Brain pericyte (primary cell): ENCODE results near the gene PGK1.
"Not testable (repeated sequence)": the region's sequence is repeated elsewhere in the genome, so short reads cannot be mapped to it uniquely, and the experiment has no call there.

Source experiments
- DNase-seq: peaks from one replicate; pipeline ENCODE4 v3.0.0-alpha.2; 2012; ENCODE audit warnings: low read depth, low spot score

Gene PGK1

DNA sequence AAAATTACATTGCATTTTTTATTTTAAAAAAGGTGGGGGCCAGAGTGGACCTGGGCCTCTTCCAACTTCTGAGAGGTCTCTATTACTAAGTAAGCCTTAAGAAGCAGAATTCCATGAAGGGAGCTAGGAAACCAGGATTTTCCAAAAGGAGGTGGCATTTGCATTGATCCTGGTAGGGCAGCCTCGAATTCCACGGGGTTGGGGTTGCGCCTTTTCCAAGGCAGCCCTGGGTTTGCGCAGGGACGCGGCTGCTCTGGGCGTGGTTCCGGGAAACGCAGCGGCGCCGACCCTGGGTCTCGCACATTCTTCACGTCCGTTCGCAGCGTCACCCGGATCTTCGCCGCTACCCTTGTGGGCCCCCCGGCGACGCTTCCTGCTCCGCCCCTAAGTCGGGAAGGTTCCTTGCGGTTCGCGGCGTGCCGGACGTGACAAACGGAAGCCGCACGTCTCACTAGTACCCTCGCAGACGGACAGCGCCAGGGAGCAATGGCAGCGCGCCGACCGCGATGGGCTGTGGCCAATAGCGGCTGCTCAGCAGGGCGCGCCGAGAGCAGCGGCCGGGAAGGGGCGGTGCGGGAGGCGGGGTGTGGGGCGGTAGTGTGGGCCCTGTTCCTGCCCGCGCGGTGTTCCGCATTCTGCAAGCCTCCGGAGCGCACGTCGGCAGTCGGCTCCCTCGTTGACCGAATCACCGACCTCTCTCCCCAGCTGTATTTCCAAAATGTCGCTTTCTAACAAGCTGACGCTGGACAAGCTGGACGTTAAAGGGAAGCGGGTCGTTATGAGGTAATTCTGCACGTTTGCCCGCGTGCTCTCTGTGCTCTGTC, at the start of gene PGK1:
PGK1 (plus strand) TSS at position 626 of the 824 bp plus-strand sequence; CDS start at position 719, 93 bp downstream.
- DNase-seq: peak; percentile 92

DNA sequence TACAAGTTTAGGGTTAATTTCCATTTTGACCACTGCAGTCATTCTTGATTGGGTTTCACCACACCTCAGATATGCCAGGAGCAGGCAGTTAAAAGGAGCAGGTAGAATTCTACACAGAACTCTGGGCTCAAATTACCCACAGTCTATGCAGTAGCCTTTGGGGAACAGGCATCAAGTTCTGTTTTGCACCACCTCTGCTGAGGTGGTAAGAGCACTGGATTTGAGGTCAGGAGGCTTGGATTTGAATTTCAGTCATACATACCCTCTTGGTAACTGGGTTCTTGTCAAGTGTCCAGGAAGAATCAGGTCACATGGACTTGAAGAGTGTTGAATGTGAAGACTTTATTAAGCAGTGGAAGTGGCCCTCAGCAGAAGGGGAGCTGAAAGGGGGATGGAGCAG, 40.4 kb upstream of the PGK1 start:
- DNase-seq: no peak

DNA sequence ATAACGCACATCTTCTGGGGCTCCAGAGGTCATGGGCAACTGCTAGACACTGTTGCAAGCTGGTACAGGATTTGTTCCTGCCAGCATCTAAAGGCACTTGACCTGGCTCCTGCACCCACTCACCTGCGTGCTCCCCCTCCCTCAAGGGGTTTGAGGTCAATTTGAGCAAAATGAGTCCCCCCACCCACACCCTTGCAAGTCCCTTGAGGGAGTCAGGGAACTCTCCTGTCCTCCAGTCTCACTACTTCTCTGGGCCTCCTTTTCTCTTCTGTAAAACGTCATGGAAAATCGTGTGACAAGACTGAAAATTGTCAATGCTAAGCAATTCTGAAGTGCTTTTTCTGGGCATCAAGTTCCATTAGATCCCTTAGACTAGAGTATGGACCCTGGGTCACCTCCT, 39.9 kb upstream of the PGK1 start:
- no peak for DNase-seq

DNA sequence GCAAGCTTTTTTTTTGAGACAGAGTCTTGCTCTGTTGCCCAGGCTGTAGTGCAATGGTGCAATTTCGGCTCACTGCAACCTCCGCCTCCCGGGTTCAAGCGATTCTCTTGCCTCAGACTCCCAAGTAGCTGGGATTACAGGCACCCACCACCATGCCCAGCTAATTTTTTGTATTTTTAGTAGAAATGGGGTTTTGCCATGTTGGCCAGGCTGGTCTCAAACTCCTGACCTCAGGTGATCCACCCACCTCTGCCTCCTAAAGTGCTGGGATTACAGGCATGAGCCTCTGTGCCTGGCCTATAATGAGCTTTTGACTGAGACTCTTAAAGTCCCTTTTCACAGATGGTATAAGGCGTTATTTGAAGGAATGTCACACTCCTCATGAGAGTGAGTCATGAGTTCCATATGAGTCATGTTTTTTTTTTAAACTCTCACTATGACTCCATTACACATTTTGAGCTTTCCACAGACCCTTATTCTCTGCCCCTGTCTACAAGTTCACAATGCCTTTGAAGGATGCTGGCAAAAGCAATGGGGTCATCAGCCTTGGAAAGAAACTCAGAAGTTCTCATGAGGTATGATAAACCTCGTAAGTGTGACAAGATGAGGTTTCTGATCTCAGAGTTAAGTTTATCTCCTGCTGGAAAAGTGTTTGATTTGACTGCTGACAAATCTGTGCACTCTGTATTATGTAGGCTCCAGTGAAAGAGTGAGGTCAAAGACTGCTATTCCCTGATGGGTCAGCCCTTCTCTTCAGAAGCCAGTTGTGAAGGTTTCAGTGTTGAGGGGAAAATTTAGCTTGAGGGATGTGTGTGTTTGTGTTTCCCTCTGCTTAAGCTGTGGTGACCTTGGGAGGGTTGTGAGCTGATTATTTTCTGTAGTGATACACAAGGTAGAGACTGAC, 39.1 kb upstream of the PGK1 start:
- peak; percentile 3 for DNase-seq

DNA sequence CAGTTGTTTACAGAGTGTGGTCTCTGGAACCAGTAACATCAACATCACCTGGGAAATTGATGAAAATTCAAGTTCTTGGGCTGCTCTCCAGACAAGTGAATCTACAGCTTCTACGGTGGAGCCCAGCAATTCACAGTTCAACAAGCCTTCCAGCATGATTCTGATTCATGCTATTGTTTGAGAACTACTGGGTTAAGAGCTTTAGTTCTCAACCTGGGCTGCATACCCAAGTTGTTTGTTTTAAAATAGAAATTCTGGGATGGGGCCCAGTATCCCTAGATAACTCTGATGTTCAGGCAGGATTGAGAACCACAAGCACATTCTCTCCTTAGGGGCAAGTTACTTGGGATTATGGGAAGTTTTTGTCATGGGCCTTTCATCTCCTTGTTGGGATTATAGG, 37.9 kb upstream of the PGK1 start:
- DNase-seq: no peak

DNA sequence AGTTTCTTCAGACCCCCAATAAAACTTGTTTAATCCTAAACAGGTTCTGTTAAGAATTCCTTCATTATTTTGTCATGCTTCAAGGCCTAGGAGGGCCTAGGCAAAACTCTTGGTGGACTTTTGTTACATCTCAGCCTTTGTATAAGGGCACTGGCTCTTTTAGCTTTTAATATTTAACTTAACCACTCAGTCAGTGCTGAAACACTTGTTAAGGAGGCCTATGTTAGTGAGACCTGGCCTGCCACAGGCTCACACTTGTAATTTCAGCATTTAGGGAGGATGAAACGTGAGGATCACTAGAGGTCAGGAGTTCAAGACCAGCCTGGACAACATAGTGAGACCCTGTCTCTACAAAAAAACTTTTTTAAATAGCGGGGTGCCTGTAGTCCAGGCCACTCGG, 32.7 kb upstream of the PGK1 start:
- DNase-seq: no peak

DNA sequence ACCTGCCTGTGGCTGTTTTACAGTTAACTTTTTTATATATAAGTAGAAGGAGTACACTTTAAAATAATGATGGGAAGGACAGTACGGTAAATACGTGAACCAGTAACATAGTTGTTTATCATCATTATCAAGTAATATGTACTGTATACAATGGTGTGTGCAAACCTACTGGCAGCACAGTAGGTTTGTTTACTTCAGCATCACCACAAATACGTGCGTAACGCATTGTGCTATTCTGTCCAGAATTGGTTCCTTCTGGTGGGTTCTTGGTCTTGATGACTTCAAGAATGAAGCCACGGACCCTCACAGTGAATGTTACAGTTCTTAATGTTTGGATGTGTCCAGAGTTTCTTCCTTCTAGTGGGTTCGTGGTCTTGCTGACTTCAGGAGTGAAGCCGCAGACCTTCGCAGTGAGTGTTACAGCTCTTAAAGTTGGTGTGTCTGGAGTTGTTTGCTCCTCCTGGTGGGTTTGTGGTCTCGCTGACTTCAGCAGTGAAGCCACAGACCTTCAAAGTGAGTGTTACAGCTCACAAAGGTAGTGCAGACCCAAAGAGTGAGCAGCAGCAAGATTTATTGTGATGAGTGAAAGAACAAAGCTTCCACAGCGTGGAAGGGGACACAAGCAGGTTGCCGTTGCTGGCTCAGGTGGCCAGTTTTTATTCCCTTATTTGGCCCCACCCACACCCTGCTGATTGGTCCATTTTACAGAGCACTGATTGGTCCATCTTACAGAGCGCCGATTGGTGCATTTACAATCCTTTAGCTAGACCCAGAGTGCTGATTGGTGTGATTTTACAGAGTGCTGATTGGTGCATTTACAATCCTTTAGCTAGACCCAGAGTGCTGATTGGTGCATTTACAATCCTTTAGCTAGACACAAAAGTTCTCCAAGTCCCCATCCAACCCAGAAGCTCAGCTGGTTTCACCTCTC, 30.6 kb upstream of the PGK1 start:
- not testable (repeated sequence) for DNase-seq

DNA sequence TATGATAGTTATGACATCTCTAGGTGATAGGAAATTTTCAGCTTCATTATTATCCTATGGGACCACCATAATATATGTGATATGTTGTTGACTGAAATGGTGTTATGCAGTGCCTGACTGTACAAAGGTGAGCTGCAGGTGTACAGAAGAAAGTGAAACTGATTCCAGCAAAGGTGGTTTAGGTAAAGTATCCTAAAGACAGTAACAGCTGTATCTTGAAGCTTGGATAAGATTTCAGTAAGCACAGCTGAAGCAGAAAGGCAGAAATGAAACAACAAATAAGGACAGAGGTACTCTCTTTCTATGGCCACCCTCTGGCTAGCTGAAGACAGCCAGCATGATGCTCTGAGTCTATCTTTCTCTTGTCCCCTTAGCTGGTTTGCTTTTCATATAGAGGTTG, 30.0 kb upstream of the PGK1 start:
- no peak for DNase-seq

DNA sequence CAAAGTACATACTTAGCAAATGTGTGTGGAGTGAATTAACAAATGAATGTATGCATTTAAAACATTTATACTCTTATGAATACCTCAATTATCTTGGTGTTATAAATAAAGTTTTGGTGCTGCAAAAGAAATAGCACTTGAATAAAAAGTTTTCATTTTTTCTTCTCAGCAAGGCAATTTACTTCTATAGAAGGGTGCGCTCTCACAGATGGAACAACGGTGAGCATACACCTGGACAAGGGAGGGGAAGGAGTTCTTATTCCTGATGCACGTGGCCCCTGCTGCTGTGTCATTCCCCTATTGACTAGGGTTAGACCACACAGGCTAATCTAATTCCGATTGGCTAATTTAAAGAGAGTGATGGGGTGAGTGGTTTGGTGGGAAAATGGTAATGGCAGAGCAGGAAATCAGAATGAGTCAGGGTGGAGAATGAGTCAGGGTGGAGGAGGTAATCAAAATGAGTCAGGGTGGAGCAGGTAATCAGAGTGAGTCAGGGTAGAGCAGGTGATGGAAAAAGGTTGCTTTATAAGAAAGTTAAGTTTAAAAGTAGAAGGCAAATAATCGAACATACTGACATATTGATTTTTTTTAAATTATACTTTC, 28.2 kb upstream of the PGK1 start:
- DNase-seq: no peak

DNA sequence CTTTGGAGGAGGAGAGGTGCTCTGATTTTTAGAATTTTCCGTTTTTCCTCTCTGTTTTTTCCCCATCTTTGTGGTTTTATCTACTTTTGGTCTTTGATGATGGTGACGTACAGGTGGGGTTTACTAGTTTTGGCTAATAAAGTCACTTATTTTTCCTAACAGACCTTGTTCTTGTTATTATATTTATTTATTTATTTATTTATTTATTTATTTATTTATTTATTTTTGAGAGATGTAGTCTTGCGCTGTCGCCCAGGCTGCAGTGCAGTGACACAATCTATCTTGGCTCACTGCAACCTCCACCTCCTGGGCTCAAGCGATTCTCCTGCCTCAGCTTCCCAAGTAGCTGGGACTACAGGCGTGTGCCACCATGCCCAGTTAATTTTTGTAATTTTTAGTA, 22.6 kb upstream of the PGK1 start:
- not testable (repeated sequence) for DNase-seq

DNA sequence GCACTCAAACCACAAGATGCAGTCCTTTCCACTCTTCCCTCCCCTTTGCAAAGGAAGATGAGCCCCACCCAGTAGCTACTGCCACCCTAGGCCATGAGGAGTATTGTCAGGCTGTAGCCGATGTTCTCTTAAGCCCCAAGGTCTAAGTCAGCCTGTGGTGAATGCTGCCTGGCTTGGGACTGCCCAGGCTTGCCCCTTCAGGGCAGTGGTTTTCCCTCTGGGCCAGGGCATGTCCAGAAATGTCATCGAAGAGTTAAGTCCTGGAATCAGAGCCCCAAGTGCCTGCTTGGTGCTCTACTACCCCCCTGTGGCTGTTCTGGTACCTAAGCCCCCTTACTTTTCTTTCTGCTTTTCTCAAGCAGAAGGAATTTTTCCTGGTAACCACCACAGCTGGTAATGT, 11.8 kb upstream of the PGK1 start:
- DNase-seq: no peak

DNA sequence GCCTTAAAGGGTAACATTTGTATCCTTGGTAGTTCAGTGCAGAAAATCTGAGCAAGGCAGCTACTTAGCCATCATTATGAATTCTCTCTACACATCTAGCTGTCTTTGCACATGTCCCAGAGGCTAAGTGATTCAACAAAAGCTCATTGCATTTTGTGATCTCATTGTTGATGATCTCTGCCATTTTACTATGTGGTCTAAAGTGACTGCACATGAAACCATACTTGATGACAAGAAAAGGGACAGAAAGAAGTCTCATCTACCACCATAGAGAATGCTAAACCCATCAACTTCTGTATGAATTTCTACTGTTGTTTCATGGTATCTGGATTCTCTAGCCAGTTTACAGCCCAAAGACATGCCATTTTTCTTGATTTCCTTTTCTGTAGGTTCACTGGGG, 5.9 kb upstream of the PGK1 start:
- no peak for DNase-seq

DNA sequence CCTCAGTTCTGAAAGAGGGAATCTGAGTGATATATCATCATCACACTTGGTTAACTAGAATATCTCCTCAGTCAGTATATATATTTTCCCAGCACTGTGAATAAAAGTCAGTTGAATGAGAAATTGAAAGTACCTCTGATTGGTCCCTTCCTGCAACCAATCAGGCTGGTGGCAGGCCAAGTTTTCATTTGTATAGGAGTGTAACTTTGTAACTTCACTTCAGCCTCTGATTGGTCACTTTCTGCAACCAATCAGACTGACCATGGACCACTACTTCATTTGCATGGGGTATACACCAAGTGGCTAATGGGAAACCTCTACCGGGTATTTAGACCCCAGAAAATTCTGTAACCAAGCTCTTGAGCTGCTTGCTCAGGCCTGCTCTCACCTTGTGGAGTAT, 2.0 kb upstream of the PGK1 start:
- no peak for DNase-seq

DNA sequence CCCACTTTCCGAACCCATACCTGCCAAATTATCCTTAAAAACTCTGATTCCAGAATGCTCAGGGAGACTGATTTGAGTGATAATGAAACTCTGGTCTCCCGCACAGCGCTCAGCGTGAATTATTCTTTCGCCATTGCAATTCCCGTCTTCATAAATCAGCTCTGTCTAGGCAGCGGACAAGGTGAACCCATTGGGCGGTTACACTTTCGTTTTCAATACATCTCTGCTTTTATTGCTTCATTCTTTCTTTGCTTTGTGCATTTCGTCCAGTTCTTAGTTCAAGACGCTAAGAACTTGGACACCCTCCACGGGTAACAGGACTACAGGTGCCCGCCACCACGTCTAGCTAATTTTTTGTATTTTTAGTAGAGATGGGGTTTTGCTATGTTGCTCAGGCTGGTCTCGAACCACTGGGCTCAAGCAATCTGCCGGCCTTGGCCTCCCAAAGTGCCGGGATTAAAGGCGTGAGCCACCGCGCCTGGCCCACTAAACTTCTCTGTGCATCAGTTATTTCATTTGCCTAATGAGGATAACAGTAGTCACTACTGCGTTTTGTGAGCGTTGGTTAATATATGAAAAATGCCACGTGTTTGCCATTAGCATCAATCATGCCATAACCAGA, 936 bp upstream of the PGK1 start:
- no peak for DNase-seq

DNA sequence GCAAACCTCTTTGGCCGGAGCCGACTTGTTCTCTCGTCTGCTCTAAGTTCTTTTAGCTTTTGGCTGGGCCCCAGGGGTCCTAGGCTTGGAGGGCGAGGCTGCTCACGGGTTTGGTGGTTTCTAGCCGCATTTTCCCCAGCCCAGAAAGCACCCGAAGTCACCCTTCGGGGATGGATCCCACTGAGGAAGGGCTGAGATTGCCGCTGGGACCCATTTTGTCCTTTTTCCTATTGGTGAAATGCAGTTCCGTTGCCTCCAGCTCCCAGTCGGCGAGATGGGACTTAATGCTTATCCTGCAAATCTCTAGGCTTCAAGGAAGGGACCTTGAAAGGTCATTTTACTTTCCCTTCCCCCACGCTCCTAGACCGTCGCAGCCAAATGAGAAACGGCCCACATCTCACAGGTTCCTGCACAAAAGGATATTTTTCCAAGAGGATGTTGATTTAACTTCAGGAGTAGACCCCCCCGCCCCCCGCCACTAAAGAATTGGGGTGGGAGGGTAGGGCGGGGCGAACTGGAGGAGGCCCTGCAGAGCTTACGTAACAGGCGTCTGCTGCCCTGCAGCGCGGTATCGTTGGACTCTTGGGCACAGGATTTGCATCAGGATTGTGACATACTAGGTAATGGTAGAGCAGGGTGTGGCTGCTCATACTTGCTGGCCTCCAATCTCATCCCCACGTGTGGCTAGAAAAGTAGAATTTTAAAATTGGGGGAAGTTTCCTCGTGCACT, 564 bp downstream of the PGK1 start:
- no peak for DNase-seq

DNA sequence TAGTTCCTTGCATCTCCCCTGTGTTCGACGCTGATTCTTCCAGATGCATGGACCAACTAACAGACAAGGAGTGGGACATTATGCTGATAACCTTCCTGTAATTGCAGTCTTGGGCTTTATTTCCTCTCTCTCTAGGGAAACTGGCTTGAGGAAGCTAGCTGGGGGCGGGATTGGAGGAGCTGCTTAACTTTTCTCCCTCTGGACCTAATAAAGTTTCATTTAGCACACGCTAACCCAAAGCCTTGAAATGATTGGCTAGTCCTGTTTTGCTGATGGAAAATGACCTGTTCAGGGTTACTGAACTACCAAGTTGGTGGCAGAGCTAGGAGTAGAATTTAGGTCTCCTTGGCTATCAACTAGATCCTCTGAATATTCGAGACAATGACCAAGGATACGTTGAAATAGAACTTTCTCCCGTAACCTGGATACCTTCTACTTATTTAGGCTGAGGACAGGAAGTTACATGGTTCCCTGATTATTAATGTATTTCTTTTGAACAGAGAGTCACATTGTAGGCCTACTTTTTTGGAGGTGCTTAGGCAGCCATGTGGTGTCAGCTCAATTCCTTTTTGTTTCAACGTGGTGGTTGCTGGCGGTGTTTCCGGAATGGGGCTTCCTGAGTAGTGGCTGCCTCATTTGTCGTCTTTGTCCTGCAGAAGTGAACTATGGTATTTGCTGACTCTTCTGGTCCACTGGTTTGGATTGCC, 2.0 kb downstream of the PGK1 start:
- no peak for DNase-seq

DNA sequence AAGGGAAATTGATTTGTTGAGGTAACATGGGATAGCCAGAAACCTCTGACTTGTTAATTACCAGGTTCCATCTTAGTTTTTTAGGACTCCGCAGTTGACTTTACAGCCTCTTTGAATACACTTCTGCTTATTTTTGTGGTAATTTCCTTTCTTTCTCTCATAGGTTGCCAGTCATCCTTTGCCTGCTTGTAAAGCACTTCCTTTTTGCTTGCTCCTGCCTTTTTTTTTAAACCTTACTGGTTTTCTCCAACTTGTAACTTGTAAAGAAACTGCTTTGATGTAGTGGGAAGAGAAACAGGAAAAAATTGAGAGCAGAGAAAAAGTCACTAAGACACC, 2.6 kb downstream of the PGK1 start:
- no peak for DNase-seq

DNA sequence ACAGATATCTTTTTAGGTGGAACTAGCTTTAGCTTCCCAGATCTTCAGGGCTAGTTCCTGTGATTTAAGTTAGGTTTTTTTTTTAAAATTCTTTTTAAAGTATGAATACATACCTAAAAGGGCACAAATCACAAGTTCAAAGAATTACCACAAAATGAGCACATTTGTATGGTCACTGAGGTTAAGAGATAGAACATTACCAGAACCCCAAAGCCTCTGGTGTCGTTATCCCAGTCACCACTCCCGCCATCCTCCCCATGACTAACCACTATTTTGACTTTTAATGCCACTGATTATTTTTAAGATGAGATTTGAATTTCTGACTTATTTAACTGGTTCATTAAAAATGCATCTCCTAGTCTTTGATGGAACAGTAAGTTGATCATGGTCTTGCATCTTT, 5.4 kb downstream of the PGK1 start:
- no peak for DNase-seq

DNA sequence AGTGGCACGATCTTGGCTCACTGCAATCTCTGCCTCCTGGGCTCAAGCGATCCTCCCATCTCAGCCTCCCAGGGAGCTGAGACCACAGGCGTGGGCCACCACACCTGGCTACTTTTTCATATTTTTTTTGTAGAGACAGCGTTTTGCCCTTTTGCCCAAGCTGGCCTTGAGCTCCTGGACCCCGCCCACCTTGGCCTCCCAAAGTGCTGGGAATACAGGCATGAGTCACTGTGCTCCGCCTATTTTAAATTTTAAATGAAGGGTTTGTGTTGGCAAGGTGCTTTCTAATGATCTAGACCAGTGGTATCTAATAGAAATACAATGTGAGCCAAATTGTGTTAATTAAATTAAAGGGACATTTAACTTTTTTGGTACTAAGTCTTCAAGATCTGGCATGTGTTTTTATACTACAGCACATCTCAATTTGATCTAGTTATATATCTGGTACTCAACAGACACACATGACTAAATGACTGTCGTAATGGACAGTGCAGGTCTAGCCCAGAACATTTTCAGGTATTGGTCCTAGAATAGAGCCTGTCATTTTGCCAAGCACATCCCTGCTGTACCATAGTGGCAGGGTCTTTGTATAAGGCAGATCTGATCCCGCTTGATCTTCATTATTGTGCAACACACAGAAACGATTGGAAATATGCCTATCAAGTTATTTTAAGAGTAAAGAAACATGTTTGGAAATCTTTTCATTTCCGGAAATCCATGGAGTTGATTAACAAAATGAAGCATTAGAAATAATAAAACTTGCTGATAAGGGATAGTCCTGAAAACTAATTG, 7.3 kb downstream of the PGK1 start:
- no peak for DNase-seq
